Measurements from ENCODE around the gene CGB1.
"Not testable (repeated sequence)": the region's sequence is repeated elsewhere in the genome, so short reads cannot be mapped to it uniquely, and the experiment has no call there.

The CGB1 gene

GRCh38 chr19:49057636-49058234 is 21.0 kb upstream of the CGB1 start, which contains the start of gene CGB7:
Gene CGB7 (minus strand): TSS chr19:49057749. CDS start chr19:49055375, 2,374 bp downstream.
- DNase-seq (ENCODE audit: low spot score), result no peak

GRCh38 chr19:49056902-49057596 is 20.4 kb upstream of the CGB1 start:
- DNase-seq (ENCODE audit: low spot score), result not testable (repeated sequence)

DNA sequence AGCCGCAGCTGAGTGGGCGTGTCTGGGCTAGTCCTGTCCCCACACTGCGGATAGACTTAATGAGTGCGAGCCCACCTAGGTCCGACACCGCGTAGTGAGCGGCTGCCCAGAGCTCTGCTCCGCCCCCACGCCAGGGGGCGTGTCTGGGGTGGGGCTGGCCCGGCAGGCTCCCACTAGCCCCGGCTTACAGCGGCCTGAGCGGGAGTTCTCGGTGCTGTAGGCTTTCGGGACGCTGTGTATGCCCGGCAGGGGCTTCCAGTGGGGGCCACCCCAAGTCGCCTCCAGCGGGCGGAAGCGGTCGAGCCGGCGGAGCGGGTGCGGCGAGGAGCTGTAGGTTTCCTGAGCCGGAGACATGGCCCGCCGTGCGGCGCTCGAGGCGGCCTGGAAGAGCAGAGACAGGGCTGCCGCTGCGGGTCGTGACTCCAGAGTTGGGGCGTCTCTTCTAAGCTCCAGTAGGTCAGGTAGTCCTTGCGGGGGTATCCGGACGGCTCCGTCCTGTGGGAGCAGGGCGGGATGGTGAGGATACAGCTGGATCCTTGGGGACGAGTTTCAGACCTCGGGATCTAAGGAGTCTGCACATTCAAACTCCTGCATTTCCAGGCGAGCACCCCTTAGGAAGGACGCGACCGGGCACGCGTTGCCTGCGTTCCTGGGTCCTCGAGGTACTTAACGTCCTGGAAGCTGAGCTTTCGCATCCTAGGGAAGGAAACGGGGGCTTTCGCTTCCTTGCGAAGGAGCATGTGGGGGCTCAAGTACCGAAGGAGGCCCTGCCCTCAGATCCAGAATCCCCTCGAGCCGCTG is 19.6 kb upstream of the CGB1 start:
- DNase-seq (ENCODE audit: low spot score), result no peak

GRCh38 chr19:49050376-49051033 is 13.8 kb upstream of the CGB1 start:
- DNase-seq (ENCODE audit: low spot score), result not testable (repeated sequence)

GRCh38 chr19:49049834-49050233 is 13.1 kb upstream of the CGB1 start:
- DNase-seq (ENCODE audit: low spot score), result not testable (repeated sequence)

DNA sequence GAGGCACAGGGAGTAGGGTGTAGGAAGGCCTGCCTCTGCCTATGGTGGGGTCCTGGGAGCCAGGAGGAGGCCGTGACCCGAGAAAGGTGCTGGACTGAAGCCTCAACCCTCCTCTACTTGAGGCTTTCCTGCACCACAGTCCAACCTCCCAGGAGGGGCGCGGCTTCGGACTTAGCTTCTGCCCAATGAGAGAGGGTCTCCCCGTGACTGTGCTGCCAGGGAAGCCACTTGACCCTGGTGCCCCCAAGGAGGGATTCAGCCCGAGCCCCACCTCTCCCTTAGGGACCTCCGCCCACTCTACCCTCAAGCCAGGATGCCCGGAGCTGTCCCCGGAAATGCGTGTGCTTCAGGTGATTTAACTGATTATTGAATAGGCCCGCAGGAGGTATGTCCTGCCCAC is 12.3 kb upstream of the CGB1 start, which contains the start of gene CGB8:
CGB8 (minus strand) TSS at position 101 of the 400 bp plus-strand sequence. CDS start 372 bp downstream, outside the sequence.
- not testable (repeated sequence) for DNase-seq (ENCODE audit: low spot score)

GRCh38 chr19:49043548-49043947 is 6.9 kb upstream of the CGB1 start, which contains the start of gene CGB5:
Gene CGB5 (plus strand): TSS chr19:49043848. CDS start chr19:49044210, 362 bp downstream.
- not testable (repeated sequence) for DNase-seq (ENCODE audit: low spot score)

DNA sequence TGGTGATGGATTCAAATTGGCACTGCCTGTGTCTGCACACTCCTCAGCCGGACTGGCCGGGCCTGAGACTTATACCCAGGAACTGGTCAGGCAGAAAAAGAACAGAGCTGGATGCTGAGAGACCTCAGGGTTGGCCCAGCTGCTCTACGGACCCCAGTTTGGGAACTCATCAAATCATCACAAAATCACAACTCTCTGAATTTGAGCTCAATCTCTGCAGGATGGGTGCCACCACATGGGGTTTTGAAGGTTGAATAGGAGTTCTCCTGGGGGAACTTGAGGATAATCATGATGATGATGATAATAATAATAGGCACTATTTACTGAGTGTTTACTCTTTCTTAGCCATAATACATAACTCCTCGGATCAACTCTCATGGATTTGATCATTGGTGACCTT is 6.0 kb upstream of the CGB1 start:
- DNase-seq (ENCODE audit: low spot score), result not testable (repeated sequence)

GRCh38 chr19:49042177-49042576 is 5.5 kb upstream of the CGB1 start:
- no peak for DNase-seq (ENCODE audit: low spot score)

GRCh38 chr19:49039736-49040135 is 3.0 kb upstream of the CGB1 start:
- DNase-seq (ENCODE audit: low spot score), result not testable (repeated sequence)

DNA sequence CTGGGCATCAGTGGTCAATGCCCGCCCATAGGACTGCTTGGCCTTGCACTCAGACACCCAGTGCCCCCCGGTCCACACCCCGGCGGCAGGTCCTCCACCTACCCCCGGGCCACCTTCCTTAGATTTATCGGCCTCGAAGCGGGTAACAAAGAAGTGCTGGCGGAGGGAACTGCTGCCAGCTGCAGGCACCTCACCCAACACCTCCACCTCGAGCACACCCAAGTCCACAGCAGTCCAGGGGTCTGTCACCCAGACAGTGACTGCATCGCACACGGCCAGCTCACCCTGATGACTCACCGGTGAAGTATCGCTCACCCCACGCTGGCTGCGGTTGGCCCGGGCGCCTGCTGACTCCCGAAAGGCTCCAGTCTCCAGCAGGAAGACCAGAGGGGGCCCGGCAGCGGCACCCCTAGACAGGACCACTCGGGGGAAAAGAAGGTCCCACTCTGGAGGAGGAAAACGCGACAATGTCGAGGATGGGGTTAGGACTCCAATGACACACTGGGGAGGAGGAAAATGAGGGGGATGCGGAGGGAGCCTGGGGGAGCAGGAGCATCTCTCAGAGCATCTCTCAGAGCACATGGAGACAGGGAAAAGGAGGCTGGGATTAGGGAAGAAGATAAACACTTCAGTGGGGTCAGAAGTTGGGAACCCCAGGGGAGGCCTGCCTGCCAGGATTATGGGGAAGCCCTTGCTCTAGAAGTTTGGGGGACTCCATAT is 2.0 kb upstream of the CGB1 start:
- DNase-seq (ENCODE audit: low spot score), result not testable (repeated sequence)

- not testable (repeated sequence) for DNase-seq (ENCODE audit: low spot score)
Measured at GRCh38 chr19:49038111-49038510, 1.4 kb upstream of the CGB1 start.

- peak; percentile 51 for DNase-seq (ENCODE audit: low spot score)
Measured at GRCh38 chr19:49031642-49032301, 4.9 kb downstream of the CGB1 start, which contains the start of gene CGB2. Gene CGB2 (plus strand): TSS chr19:49031890. CDS start chr19:49032096, 206 bp downstream.

DNA sequence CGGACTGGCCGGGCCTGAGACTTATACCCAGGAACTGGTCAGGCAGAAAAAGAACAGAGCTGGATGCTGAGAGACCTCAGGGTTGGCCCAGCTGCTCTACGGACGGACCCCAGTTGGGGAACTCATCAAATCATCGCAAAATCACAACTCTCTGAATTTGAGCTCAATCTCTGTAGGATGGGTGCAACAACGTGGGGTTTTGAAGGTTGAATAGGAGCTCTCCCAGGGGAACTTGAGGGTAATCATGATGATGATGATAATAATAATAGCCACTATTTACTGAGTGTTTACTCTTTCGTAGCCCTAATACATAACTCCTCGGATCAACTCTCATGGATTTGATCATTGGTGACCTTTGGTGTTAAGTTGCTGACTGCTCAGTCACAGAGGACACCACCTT is 6.4 kb downstream of the CGB1 start:
- not testable (repeated sequence) for DNase-seq (ENCODE audit: low spot score)

GRCh38 chr19:49029749-49030148 is 6.9 kb downstream of the CGB1 start:
- DNase-seq (ENCODE audit: low spot score), result not testable (repeated sequence)

DNA sequence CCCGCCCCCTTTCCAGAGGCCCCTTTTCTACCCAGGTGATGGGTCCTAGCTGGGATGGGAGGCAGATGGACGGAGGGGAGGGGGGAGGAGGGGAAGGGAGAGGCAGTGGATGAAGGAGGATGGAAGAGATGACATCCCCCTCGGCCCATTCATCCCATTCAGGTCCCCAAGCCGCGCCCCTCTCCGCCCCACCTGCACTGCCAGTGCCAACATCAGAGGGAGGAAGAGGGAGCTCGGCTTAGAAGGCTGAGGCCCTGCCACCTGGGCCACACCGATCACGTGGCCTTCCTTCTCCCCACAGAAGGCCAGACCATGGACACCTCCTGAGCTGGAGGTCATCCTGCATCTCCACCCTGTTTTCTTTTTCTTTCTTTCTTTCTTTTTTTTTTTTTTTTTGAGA is 8.0 kb downstream of the CGB1 start:
- DNase-seq (ENCODE audit: low spot score), result not testable (repeated sequence)

- not testable (repeated sequence) for DNase-seq (ENCODE audit: low spot score)
Measured at GRCh38 chr19:49025599-49025998, 11.1 kb downstream of the CGB1 start.

- not testable (repeated sequence) for DNase-seq (ENCODE audit: low spot score)
Measured at GRCh38 chr19:49025088-49025487, 11.6 kb downstream of the CGB1 start.

- not testable (repeated sequence) for DNase-seq (ENCODE audit: low spot score)
Measured at GRCh38 chr19:49024233-49024632, 12.5 kb downstream of the CGB1 start, which contains the start of gene CGB3. Gene CGB3 (minus strand): TSS chr19:49024333. CDS start chr19:49023971, 362 bp downstream.

- no peak for DNase-seq (ENCODE audit: low spot score)
Measured at GRCh38 chr19:49022116-49022515, 14.6 kb downstream of the CGB1 start.

Measured in NAMALWA (cell line).